SJCRH30 (cell line): ENCODE results near the gene EMX1. TPM values are rescaled to one million over a fixed set of nuclear protein-coding genes. Genes with fewer than 3 reads are reported as not detected.

Source experiments
- DNase-seq, 2 experiments: peaks; one replicate each; pipeline ENCODE4 v3.0.0-alpha.2; 2015 to 2020
- H3K27ac ChIP-seq: fragments of 250-450 bp; sonication (Bioruptor Pico); 2 replicates; pipeline ENCODE4 v1.5.1; 2020; ENCODE audit warnings: mild to moderate bottlenecking, moderate library complexity
- H3K27me3 ChIP-seq: fragments of 250-450 bp; sonication (Bioruptor Pico); 2 replicates; pipeline ENCODE4 v1.5.1; 2020; ENCODE audit warnings: mild to moderate bottlenecking, moderate library complexity
- H3K36me3 ChIP-seq: fragments of 250-450 bp; sonication (Bioruptor Pico); 2 replicates; pipeline ENCODE4 v1.5.1; 2020; ENCODE audit warnings: mild to moderate bottlenecking, moderate library complexity
- H3K4me1 ChIP-seq: fragments of 250-450 bp; sonication (Bioruptor Pico); 2 replicates; pipeline ENCODE4 v1.5.1; 2020; ENCODE audit warnings: mild to moderate bottlenecking, moderate library complexity
- H3K4me3 ChIP-seq: fragments of 250-450 bp; sonication (Bioruptor Pico); 2 replicates; pipeline ENCODE4 v1.5.1; 2020; ENCODE audit warnings: mild to moderate bottlenecking, moderate library complexity
- H3K9me3 ChIP-seq: fragments of 250-450 bp; sonication (Bioruptor Pico); replicated peaks from 2 replicates; pipeline ENCODE4 v1.5.1; 2020; ENCODE audit warnings: mild to moderate bottlenecking, moderate library complexity
- total RNA-seq: library from RNA; depleted of rRNA; stranded (reverse); fragments of >200 nt; shearing (Covaris generic); gene quantifications from 2 replicates; pipeline ENCODE4 v1.2.3, GENCODE V29; 2014

The EMX1 gene
- total RNA-seq, 1 experiment from 2014 or later, result not detected

DNA sequence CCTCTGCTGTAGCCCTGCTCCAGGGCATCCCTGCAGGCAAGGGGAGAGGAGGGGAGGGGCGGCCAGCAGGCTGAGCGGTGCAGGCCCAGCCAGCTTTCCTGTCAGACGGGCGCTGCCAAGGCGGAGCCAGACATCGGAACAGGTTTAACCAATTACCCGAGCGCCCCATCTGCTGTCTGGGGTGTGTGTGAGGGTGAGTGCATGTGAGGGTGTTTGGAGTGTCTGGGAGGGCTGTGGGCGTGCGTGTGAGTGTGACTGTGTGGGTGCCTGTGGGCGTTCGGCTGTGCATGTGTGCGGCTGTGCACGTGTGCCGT lies 20.0 kb downstream of the EMX1 start:
- Histone ChIP-seq H3K9me3 (no peaks in the 10 kb centered on the region), H3K4me3 (no peak overlapping the region), H3K36me3 (no peaks in the 10 kb centered on the region), H3K27ac (no peak overlapping the region), H3K4me1 (peaks cover 34% of the 10 kb centered on the region), H3K27me3 (no peaks in the 10 kb centered on the region; the same call in 1 of the 2 replicates)
- DNase-seq, result no peak

DNA sequence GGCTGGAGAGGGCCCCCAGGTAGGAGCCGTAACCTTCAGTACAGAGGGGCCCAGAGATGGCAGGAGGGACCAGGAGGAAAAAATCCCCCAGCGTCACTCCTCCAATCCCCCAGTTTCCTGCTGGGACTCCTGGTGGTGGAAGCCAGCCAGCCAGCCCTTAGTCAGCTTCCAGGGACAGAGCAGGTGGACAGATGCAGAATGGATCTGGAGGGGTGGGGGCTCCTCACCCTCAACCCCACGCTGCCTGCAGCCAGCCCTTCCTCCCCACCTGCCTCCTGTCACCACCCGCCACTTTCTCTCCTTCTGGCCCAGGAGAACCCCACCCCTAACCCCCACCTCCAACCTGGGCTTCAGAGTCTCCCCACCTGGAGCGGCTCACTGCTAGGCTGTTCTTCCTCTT lies 21.1 kb downstream of the EMX1 start:
- H3K27ac ChIP-seq, result no peak overlapping the region
- no peaks in the 10 kb centered on the region for H3K36me3 ChIP-seq
- no peaks in the 10 kb centered on the region for H3K9me3 ChIP-seq
- H3K4me3 ChIP-seq, result no peak overlapping the region
- no peak for DNase-seq
- H3K27me3 ChIP-seq, result no peaks in the 10 kb centered on the region; the same call in 1 of the 2 replicates
- H3K4me1 ChIP-seq, result peaks cover 28% of the 10 kb centered on the region

DNA sequence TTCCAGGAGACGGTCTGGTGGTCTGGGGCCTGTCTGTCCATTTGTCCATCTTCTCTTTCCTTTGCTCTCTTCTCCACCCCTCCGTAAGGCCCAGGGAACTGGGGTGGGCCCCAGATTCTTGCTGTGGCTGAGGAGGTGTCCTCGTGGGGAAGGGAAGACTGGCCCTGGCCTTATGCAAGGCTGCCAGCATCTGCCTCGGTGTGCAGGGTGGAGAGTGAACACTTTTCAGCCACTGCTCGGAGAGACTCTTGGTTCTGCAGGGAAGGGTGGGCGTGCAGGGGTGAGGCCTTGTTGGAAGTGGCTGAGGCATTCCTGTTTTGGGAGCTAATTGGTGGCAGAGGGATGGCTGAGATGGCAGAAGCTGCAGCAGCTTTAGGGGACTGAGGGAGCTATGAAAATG lies 23.0 kb downstream of the EMX1 start:
- Histone ChIP-seq H3K4me1 (peaks cover 28% of the 10 kb centered on the region), H3K36me3 (no peaks in the 10 kb centered on the region), H3K4me3 (no peak overlapping the region), H3K27me3 (no peaks in the 10 kb centered on the region; the same call in 1 of the 2 replicates), H3K27ac (no peak overlapping the region; the same call in 1 of the 2 replicates), H3K9me3 (no peaks in the 10 kb centered on the region)
- peak in 1 of 2 experiments; percentile 41 for DNase-seq

DNA sequence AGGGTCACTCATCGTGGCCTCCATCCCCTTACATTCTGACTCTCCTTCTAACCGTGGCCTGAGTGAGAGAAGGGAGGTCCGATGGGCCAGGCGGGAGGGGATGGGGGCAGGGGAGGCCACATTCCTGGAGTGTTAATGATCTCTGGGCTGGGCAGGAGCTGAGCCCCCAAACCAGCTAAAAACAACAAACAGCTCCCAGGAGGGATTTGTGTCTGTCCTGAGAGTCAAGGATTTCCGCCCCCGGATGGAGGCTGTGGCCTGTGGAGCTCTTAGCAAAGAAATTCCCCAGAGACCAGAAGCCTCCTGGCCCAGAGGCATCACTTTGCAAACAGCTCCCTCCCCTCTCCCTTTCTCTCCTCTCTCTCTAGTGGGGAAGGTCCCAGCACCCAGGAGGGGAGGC lies 23.5 kb downstream of the EMX1 start:
- no peaks in the 10 kb centered on the region for H3K36me3 ChIP-seq
- no peak overlapping the region; the same call in 1 of the 2 replicates for H3K27ac ChIP-seq
- DNase-seq, result peak; percentile 93 to 94
- no peak overlapping the region for H3K4me3 ChIP-seq
- H3K4me1 ChIP-seq, result peaks cover 28% of the 10 kb centered on the region
- no peaks in the 10 kb centered on the region; the same call in 1 of the 2 replicates for H3K27me3 ChIP-seq
- no peaks in the 10 kb centered on the region for H3K9me3 ChIP-seq

DNA sequence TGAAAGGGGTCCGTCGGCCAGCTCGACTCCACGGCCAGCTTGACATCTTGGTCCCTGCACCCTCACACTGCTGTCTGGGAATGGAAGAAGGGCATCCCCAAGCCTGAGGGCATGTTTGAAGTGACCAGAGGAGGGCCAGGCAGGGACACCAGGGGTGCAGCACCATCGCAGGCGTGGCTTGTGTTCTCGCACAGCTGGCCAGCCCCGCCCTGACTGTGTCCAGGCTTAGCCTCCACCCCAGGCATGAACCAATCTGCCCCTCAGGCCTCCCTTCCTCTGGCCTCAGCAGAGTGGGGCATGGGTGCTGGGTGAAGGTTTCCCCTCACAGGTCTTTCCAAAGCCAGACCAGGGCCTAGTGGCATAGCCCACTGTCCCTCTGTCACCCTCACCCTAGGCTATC lies 25.0 kb downstream of the EMX1 start:
- Histone ChIP-seq H3K4me1 (peaks cover 28% of the 10 kb centered on the region), H3K27me3 (no peaks in the 10 kb centered on the region), H3K27ac (no peak overlapping the region), H3K36me3 (no peaks in the 10 kb centered on the region), H3K9me3 (no peaks in the 10 kb centered on the region), H3K4me3 (no peak overlapping the region)
- no peak for DNase-seq

DNA sequence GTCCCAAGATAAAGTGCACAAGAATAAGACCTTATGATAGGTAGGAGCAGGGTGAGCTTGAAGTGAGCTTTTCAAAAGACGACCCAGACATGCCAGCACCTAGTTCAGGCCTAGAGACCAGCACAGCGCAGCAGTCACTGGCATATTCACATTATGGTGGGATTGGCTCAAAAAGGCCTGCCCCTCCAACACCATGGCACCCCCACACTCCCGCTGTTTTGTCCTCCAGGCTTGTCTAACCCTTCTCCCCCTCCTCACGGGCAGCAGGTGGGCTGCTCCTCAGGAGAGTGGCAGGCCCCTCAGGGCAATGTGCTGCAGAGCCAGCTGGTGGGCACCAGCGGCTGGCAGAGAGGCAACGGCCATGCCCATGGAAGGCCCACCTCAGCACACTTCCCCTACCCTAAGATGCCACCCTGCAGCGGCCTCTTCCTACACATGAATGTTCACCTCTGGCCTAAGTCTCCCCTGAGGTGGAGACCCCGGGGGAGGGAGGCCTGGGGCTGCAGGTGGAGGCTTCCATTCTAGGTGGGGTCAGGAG lies 25.6 kb downstream of the EMX1 start:
- Histone ChIP-seq H3K27me3 (no peaks in the 10 kb centered on the region), H3K4me1 (peaks cover 28% of the 10 kb centered on the region), H3K9me3 (no peaks in the 10 kb centered on the region), H3K36me3 (no peaks in the 10 kb centered on the region), H3K27ac (no peak overlapping the region), H3K4me3 (no peak overlapping the region)
- DNase-seq, result no peak

DNA sequence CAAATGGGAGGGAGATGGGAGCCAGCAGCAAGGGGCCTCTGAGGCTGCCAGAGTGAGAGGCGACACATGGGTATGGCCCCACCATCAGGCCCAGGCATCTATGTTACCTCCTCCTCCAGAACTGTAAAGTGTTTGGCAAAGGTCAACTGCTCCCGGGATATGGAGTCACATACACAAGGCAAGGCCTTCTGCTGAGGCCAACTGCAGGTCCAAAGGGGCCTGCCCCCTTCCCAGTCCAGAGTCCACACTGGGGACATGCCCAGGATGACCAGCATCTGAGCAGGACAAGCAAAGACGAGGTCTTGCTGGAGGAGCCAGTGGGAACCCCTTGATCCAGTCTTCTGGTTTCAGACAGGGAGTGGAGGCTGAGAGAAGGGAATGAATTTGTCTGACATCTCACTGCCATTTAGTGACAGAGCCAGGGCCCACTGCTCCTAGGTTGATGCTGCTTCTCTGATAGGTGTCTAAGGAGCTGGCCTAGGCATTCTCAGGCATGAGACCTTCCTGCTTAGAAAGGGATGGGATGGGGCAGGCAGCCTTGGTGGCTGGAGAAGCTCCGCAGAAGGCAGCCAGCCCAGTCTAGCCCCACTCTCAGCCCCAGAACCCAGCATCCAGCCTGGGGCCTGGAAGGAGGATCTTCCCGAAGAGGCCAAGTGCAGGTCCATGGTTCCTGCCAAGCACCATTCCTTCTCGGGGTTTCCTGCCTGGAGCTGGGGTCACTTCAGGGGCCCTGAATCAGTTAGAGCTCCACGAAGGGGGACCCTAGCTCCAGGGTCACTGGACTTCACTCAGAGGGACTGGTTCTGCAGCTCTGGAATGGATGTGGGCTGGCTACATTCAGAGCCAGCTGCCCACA lies 26.4 kb downstream of the EMX1 start:
- Histone ChIP-seq H3K27me3 (no peaks in the 10 kb centered on the region), H3K27ac (no peak overlapping the region), H3K4me1 (peaks cover 24% of the 10 kb centered on the region), H3K36me3 (no peaks in the 10 kb centered on the region), H3K4me3 (no peak overlapping the region), H3K9me3 (no peaks in the 10 kb centered on the region)
- no peak for DNase-seq

DNA sequence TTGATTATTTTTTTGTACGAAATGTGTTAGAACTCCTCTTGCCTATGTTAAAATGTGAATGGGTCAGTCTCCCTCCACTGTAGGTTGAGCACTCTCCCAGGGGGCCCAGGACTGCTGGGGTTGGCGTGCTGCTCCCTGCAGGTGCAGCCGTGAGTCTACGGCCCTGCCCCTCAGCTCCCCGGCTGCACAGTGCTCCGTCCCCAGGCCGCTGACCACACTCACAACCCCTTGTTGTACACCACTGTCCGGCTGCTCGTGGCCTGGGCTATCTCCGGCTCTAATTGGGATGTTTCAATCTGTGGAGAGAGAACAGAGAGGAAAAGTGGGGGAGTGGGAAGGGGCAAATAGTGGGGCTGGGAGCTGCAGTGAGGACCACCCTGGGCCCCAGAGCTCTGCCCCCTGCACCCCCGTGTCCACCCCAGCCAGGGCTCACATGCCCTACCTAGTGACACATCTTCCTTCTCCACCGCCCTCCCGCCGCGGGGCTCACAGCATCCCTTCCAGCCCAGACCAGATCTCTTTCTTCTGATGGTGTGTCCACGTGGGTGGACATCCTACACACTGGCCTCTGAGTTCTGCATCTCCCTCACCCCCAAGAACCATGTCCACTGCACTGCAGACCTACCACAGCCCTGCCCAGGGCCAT lies 27.6 kb downstream of the EMX1 start:
- H3K36me3 ChIP-seq, result no peaks in the 10 kb centered on the region
- DNase-seq, result no peak
- no peaks in the 10 kb centered on the region for H3K27me3 ChIP-seq
- peaks cover 22% of the 10 kb centered on the region for H3K4me1 ChIP-seq
- H3K4me3 ChIP-seq, result no peak overlapping the region
- H3K9me3 ChIP-seq, result no peaks in the 10 kb centered on the region
- H3K27ac ChIP-seq, result no peak overlapping the region

DNA sequence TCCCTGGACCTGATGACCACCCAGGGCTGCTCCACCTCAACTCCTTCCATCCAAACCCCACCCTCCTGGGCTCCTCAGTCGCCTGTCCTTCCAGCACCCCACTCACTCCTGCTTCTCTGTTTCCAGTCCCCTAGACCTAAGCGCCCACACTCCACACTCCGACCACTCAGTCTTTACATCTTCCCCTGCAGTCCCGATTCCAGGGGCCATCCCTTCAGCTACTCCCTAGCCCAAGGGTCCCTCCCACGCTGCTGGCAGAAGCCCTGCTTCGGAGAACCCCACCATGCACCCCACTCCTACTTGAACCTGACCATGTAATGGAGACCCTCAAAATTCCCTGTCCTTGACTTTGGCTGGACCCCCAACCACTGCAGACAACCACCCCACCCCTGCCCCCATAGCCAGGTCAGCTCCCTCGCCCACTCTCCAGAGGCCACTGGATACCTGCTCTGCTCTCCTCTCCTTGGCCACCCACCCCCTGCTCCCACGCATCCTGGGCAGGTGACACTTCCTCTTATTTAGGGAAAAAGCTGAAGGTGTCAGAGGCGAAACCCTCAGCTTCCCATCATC lies 28.2 kb downstream of the EMX1 start:
- DNase-seq, result no peak
- no peaks in the 10 kb centered on the region for H3K27me3 ChIP-seq
- no peaks in the 10 kb centered on the region for H3K9me3 ChIP-seq
- no peaks in the 10 kb centered on the region for H3K36me3 ChIP-seq
- H3K27ac ChIP-seq, result no peak overlapping the region
- H3K4me3 ChIP-seq, result no peak overlapping the region
- H3K4me1 ChIP-seq, result peaks cover 16% of the 10 kb centered on the region

DNA sequence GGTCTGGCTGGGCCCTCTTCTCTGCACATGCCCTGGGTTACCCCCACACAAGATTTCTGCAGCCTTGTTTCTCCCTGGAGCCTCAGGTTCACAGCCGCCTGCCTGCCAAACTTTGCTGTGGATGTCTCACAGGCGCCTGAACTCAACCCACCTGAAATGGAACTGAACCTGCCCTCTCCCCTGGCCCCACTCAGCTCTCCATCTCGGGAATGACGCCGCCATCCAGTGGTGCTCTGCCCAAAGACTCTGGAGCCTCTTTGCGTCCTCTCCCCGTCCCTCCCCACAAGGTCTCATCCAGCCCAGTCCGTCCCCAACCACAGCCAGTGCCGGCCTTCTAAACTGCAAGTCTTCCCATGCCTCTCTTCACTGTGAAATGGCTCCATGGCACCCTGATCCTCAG lies 29.1 kb downstream of the EMX1 start:
- no peaks in the 10 kb centered on the region for H3K9me3 ChIP-seq
- H3K4me1 ChIP-seq, result peaks cover 6% of the 10 kb centered on the region
- no peaks in the 10 kb centered on the region for H3K36me3 ChIP-seq
- no peak overlapping the region for H3K4me3 ChIP-seq
- no peaks in the 10 kb centered on the region for H3K27me3 ChIP-seq
- H3K27ac ChIP-seq, result no peak overlapping the region
- DNase-seq, result no peak

DNA sequence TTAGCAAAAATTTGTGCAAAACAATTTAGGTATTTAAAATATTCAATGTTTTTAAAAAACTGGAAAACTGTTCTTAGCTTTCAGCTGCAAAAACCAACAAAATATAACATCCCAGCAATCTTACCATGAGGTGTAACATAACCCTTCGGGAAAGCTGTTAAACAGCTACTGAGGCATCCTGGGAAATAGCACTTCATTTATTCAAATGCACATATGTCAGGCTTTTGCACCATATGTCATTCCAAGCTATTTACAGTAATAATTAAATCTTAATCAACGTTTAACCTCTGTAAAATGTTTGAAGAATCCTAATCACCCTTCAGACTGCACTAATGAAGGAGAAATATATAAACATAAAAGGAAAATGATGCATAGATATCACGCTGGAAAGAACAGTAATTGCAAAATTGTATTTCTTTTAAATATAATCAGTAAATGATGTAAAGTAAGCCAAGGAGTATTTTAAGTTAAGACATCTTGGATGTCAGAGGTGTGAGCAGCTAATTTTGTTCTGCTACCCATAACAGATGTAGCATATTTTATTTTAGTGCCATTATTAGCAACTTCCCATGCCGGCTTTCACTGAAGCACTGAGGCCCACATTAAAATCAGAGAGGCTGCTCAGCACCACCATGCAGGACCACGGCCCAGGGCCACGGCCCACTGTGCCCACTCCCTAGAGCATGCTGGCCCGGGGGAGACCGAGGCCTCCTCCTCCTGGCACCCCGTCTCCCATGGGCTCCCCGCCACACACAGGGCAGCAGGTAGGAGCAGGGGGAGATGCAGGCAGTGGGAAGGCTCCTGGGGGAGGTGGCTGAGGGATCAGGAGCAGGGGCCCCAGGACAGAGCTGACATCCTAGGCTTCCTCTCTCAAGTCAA lies 30.9 kb downstream of the EMX1 start:
- no peaks in the 10 kb centered on the region; the same call in 1 of the 2 replicates for H3K4me1 ChIP-seq
- H3K27ac ChIP-seq, result no peak overlapping the region
- no peaks in the 10 kb centered on the region for H3K9me3 ChIP-seq
- no peak for DNase-seq
- no peak overlapping the region for H3K4me3 ChIP-seq
- H3K36me3 ChIP-seq, result no peaks in the 10 kb centered on the region
- H3K27me3 ChIP-seq, result no peaks in the 10 kb centered on the region

DNA sequence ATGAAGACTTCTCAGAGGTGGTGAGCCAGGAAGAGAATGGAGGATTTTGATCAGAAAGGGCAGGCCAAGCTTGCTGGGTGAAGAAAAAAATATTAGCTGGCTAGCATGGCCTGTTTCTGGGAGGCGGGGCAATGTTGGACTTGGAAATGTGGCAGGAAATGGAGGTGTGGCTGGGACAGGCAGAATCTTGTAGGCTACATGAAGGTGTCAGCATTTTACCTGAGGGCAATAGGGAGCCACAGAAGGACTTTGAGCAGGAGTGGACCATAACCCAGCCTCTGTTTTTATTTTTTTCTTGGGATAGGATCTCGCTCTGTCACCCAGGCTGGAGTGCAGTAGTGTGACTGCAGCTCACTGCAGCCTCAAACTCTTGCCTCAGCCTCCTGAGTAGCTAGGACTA lies 31.7 kb downstream of the EMX1 start:
- H3K36me3 ChIP-seq, result no peaks in the 10 kb centered on the region
- H3K4me1 ChIP-seq, result peaks cover 8% of the 10 kb centered on the region

DNA sequence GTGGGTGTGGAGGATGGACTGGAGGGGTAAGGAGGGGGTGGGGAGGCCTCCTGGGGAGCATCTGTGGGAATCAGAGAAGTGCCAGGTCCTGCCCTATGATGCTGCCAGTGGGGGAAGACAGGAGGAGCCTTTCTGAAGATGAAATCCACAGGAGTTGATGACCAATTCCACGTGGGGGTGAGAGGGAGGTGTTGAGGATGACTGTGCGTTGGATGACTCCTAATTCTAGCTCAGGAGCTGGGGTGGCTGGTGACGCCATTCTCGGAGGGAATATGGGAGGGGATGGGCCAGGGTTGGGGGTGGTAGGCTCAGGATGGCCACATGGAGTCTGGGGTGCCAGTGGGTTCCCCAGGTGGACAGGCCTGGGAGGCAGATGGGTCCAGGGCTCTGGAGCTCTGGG lies 32.3 kb downstream of the EMX1 start:
- Histone ChIP-seq H3K27ac (no peak overlapping the region), H3K9me3 (no peaks in the 10 kb centered on the region), H3K36me3 (no peaks in the 10 kb centered on the region), H3K4me3 (no peak overlapping the region), H3K4me1 (peaks cover 12% of the 10 kb centered on the region), H3K27me3 (no peaks in the 10 kb centered on the region)
- no peak for DNase-seq

More for the DNA sequence above, 31.7 kb downstream of the EMX1 start:
- Histone ChIP-seq H3K9me3 (no peaks in the 10 kb centered on the region), H3K27ac (no peak overlapping the region), H3K4me3 (no peak overlapping the region), H3K27me3 (no peaks in the 10 kb centered on the region)
- no peak for DNase-seq

DNA sequence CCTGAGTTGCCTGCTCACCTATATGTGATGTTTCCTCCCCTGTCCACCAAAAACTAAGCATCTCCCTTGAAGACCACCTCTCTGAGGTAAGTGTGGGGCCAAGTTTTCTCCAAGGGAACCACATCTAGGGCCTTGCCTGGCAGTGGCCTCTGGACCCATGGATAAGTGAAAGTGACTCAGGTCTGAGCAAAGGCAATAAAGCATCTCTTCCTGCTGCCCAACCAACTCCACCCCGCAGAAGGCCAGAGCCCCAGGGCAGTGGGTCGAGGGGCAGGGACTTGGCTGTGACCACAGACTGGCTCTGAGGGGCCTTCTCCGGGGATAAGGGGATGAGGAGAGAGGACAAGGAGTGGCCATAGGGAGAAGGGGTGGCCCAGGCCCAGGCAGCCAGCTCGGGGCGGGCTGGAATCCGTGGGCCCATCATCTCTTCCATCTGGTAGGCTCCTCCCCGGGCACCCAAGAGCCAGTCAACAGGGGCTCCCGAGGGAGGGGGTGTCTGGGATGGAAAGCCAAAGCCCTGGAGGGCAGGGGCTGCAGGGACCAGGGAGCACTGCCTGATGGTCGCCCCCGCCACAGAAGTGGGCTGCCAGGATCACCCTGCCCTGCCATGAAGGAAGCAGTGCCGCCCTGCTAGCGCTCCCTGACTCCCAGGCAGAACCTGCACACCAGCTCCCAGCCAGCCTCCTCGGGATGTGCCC lies 33.4 kb downstream of the EMX1 start:
- H3K9me3 ChIP-seq, result no peaks in the 10 kb centered on the region
- H3K4me1 ChIP-seq, result peaks cover 22% of the 10 kb centered on the region
- no peaks in the 10 kb centered on the region for H3K27me3 ChIP-seq
- H3K27ac ChIP-seq, result no peak overlapping the region
- DNase-seq, result no peak
- H3K36me3 ChIP-seq, result no peaks in the 10 kb centered on the region
- no peak overlapping the region for H3K4me3 ChIP-seq
